ENCODE data around the gene NRBP1.

DNA sequence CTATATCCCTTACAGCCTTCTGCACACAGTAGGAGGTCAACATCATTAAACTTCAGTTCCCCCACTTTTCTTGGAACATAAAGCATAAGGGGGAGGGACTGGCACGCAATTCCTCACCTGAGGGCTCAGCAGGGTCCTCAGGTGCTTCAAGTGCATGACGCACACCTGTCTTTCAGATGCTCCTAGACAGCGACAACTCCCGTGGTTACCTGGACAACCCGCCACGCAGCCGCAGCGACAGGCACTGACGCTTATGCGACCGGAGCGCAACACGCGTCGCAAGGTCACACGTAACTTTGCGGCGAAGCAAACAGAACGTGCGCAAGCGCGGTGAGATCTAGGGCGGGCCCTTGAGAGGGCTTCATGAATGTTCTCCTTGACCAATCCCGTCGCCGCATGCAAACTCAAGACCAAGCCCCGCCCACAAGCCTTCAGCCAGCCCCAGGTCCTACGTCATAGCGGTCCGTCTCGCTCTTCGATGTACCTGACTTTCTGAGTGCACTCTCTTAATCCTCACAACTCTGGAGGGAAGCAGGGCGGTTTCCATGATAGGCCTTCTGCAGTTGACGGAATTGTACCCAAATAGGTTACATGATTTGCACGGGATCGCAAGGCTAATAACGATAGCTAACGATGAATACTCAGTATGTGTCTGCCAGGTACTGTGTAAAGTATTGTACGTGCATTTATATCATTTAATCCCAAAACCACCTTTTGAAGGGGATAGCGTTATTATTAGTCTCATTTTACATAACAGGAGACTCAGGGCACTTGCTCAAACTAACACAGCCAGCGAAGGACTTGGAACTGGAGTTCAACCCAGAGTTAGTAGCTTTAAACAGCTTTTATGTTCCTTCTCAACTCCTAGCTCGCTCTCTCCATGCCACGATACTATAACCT lies 61.3 kb downstream of the NRBP1 start, which contains the start of gene IFT172:
- peak; percentile 82 for TF ChIP-seq POLR2A (IDR thresholded peaks at IDR 0.05)
- TF ChIP-seq, protein P1, sequence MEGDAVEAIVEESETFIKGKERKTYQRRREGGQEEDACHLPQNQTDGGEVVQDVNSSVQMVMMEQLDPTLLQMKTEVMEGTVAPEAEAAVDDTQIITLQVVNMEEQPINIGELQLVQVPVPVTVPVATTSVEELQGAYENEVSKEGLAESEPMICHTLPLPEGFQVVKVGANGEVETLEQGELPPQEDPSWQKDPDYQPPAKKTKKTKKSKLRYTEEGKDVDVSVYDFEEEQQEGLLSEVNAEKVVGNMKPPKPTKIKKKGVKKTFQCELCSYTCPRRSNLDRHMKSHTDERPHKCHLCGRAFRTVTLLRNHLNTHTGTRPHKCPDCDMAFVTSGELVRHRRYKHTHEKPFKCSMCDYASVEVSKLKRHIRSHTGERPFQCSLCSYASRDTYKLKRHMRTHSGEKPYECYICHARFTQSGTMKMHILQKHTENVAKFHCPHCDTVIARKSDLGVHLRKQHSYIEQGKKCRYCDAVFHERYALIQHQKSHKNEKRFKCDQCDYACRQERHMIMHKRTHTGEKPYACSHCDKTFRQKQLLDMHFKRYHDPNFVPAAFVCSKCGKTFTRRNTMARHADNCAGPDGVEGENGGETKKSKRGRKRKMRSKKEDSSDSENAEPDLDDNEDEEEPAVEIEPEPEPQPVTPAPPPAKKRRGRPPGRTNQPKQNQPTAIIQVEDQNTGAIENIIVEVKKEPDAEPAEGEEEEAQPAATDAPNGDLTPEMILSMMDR (IDR thresholded peaks at IDR 0.05): no peak
